ENCODE data around the gene NSMCE1. TPM values are rescaled to one million over a fixed set of nuclear protein-coding genes. Genes with fewer than 3 reads are reported as not detected.
"Not testable (repeated sequence)": the region's sequence is repeated elsewhere in the genome, so short reads cannot be mapped to it uniquely, and the experiment has no call there.

Gene NSMCE1
- total RNA-seq, 6 experiments from 2014 or later = 23.7 to 42.3 (median 33.1) TPM

GRCh38 chr16:27251541-27252205, 16.9 kb downstream of the NSMCE1 start:
- intact Hi-C loops (cut with DNase I) = no loop called here
- DNase-seq (peak in 1 of 3 donors; percentile 23), ATAC-seq (no peak)
- WGBS (ENCODE audit: insufficient coverage, low coverage, low lambda C conversion rate, missing lambda C conversion rate) = 95% methylated on average over 8 of the region's 8 CpGs
- H3K27ac ChIP-seq = no peak overlapping the region
- H3K4me1 ChIP-seq = no peaks in the 10 kb centered on the region
- no peak for TF ChIP-seq CTCF (IDR thresholded peaks at IDR 0.05)
- TF ChIP-seq POLR2A (IDR thresholded peaks at IDR 0.05) = no peak
- no peaks in the 10 kb centered on the region for H3K27me3 ChIP-seq
- H3K4me3 ChIP-seq = no peak overlapping the region
- peaks cover 0 to 3% (median 0%) of the 10 kb centered on the region in 4 donors for H3K9me3 ChIP-seq
- peaks cover 0 to 17% (median 0%) of the 10 kb centered on the region in 4 donors for H3K36me3 ChIP-seq

- H3K4me1 ChIP-seq; H3K27me3 ChIP-seq; H3K9me3 ChIP-seq; H3K27ac ChIP-seq; intact Hi-C loops (cut with DNase I); H3K4me3 ChIP-seq; ATAC-seq; H3K36me3 ChIP-seq: not testable (repeated sequence)
- DNase-seq = peak in 1 of 3 donors; percentile 14
- WGBS (ENCODE audit: insufficient coverage, low coverage, low lambda C conversion rate, missing lambda C conversion rate) = 96% methylated on average over 4 of the region's 4 CpGs
Measured at GRCh38 chr16:27248886-27249285, 19.7 kb downstream of the NSMCE1 start.

GRCh38 chr16:27248036-27248435, 20.5 kb downstream of the NSMCE1 start:
- H3K4me3 ChIP-seq = no peak overlapping the region
- H3K36me3 ChIP-seq = peaks cover 0 to 4% (median under 1%) of the 10 kb centered on the region in 4 donors
- no peak overlapping the region for H3K27ac ChIP-seq
- H3K9me3 ChIP-seq = peaks cover 0 to 3% (median 0%) of the 10 kb centered on the region in 4 donors
- H3K4me1 ChIP-seq = peaks cover 0 to 9% (median 0%) of the 10 kb centered on the region in 4 donors
- TF ChIP-seq CTCF (IDR thresholded peaks at IDR 0.05) = no peak
- TF ChIP-seq POLR2A (IDR thresholded peaks at IDR 0.05) = no peak
- no peak for ATAC-seq
- intact Hi-C loops (cut with DNase I) = no loop called here
- WGBS (ENCODE audit: insufficient coverage, low coverage, low lambda C conversion rate, missing lambda C conversion rate) = 93% methylated on average over 2 of the region's 2 CpGs
- no peak for DNase-seq
- no peaks in the 10 kb centered on the region for H3K27me3 ChIP-seq

GRCh38 chr16:27247076-27247475, 21.5 kb downstream of the NSMCE1 start:
- H3K9me3 ChIP-seq; H3K4me1 ChIP-seq; H3K4me3 ChIP-seq; H3K27ac ChIP-seq; H3K27me3 ChIP-seq; H3K36me3 ChIP-seq; intact Hi-C loops (cut with DNase I); ATAC-seq: not testable (repeated sequence)
- DNase-seq = peak in 1 of 3 donors; percentile 36
- 43% methylated on average over 1 of the region's 1 CpG for WGBS (ENCODE audit: insufficient coverage, low coverage, low lambda C conversion rate, missing lambda C conversion rate)

- peak overlapping the region in 1 of 3 donors; percentile 7 for H3K27ac ChIP-seq
- intact Hi-C loops (cut with DNase I) = no loop called here
- no peak for ATAC-seq
- no peak overlapping the region for H3K4me3 ChIP-seq
- peaks cover 0 to 2% (median 0%) of the 10 kb centered on the region in 4 donors for H3K36me3 ChIP-seq
- DNase-seq = peak in 1 of 3 donors; percentile 37
- TF ChIP-seq CTCF (IDR thresholded peaks at IDR 0.05) (no peak), POLR2A (IDR thresholded peaks at IDR 0.05) (no peak)
- H3K4me1 ChIP-seq = peaks cover 0 to 9% (median 2%) of the 10 kb centered on the region in 4 donors
- no peaks in the 10 kb centered on the region for H3K27me3 ChIP-seq
- peaks cover 0 to 3% (median 0%) of the 10 kb centered on the region in 4 donors for H3K9me3 ChIP-seq
- 18% methylated on average over 1 of the region's 4 CpGs for WGBS (ENCODE audit: insufficient coverage, low coverage, low lambda C conversion rate, missing lambda C conversion rate)
Measured at GRCh38 chr16:27246439-27246838, 22.1 kb downstream of the NSMCE1 start.
